ENCODE results near the gene OSBPL2. TPM values are rescaled to one million over a fixed set of nuclear protein-coding genes. Genes with fewer than 3 reads are reported as not detected.

OSBPL2 gene
- total RNA-seq, 1 experiment from 2014 or later = 24.0 TPM

DNA sequence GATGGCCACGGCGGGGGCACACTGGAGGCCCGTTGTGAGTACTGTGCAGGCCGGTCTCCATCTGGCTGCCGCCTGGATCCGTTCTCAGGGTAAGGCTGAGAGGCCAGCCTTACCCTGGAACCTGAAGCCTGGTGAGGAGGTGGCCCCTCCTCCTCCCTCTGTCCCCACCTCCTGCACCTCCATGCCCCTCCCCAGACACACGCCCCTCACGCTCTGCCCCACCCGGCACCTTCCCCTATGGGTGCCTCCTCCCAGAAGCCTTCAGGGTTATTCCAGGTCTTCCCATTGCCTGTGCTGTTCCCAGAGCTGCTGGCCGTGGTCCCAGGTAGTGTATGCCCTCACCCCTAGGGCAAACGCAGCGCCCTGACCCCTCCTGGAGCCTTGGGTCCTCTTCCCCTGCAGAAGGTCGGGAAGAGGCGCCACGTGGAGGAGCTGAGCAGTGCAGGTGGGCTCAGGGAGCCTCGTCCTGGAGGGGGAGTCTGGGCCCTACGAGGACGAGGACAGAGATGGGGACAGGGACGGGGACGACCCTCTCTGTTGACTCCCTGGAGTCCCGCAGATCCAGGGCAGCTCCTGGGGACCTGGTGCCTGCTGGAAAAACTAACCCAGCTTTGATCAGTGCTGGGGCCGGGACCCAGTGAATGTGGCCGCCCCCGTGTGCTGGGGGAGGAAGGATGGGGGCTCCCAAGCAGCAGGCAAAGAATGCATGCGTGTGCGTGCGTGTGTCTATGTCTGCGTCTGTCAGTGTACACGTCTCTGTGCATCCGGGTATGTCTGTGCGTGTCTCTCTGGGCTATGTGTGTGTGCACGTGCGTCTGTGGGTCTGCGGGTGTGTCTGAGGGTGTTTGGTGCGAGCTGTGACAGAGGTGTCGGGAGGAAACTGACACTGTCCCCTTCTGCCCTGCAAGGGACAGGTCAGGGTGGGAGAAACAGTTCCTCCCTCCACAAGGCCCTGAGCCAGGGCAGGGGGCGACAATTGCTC is 10.1 kb upstream of the OSBPL2 start:
- in situ Hi-C loops (cut with HindIII; ENCODE audit: low pct_unique_long_range_greater_than_20kb, low sequenced_read_pairs) = no loop called here
- peak; percentile 23 for DNase-seq (ENCODE audit: low read depth, low spot score)

DNA sequence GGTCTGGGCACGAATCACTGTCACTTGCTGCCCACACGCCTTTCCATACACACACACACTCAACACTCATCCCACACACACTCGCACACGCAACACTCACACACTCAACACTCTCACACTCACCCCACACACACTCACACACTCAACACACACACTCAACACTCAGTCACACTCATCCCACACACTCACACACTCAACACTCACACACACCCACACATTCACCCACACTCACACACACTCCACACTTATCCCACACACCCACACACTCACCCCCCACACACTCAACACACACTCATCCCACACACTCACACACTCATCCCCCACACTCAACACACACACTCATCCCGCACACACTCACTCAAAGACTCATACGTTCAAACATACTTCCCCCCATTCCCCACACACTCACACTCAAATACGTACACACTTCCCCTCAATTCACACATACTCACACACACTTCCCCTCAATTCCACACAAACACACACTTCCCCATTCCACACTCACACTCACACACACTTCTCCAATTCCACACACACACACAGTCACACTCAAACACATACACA is 9.3 kb upstream of the OSBPL2 start:
- in situ Hi-C loops (cut with HindIII; ENCODE audit: low pct_unique_long_range_greater_than_20kb, low sequenced_read_pairs) = no loop called here
- DNase-seq (ENCODE audit: low read depth, low spot score) = no peak

DNA sequence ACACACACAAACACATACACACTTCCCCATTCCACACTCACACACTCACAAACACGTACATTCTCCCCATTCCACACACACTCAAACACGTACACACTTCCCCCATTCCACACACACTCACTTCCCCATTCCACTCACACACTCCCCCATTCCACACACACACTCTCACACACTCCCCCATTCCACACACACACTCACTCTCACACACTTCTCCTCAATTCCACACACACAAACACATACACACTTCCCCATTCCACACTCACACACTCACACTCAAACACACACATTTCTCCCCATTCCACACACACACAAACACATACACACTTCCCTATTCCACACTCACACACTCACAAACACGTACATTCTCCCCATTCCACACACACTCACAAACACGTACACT is 8.7 kb upstream of the OSBPL2 start:
- DNase-seq (ENCODE audit: low read depth, low spot score) = no peak
- in situ Hi-C loops (cut with HindIII; ENCODE audit: low pct_unique_long_range_greater_than_20kb, low sequenced_read_pairs) = no loop called here

DNA sequence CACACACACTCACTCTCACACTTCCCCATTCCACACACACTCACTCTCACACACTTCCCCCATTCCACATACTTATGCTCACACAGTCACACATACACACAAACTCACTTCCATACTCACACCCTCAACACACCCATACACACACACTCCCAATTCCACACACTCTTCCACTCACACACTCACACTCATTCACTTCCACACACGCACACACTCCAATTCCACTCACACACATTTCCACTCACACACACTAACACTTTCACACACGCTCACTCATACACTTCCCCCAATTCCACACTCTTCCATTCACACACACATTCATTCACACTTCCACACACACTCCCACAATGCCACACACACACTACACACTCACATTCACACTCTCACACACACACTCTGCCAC is 8.0 kb upstream of the OSBPL2 start:
- no peak for DNase-seq (ENCODE audit: low read depth, low spot score)
- in situ Hi-C loops (cut with HindIII; ENCODE audit: low pct_unique_long_range_greater_than_20kb, low sequenced_read_pairs) = no loop called here

DNA sequence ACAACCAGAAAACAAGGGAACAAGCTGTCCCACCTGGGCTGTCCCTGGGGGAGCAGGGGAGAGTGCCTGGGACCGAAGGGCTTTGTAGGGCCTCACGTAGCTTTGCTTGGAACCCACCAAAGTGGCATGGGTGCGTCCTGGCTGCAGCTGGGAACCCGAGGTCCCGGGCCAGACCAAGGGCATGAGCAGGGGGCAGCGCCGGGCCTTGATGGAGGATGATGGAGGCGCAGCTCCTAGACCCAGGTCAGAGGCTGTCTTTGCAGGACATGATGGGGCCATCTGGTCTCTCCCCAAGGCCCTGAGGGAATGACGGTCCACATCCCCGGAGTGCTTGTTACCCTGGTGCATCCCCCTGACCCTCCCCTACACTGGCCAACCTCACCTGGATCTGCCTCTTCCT is 7.6 kb upstream of the OSBPL2 start:
- in situ Hi-C loops (cut with HindIII; ENCODE audit: low pct_unique_long_range_greater_than_20kb, low sequenced_read_pairs) = no loop called here

DNA sequence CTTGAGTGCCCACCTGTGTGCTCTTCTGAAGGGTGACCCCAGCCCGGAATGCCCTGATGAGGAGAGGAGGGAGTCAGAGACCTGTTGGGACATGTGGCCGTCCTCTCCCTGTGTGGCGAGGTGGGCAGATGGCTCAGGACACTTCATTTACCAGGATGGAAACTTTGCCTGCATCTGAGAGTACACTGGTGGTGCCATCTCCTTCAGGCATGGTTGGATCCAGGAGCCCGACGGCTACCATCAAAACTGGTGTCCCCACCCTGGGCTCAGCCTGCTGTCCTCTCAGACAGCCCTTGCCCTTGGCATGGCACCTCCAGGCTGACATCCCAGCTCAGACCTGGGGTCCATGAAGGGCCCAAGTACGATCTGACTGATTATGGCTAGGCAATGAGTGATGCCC is 7.0 kb upstream of the OSBPL2 start:
- no peak for DNase-seq (ENCODE audit: low read depth, low spot score)
- in situ Hi-C loops (cut with HindIII; ENCODE audit: low pct_unique_long_range_greater_than_20kb, low sequenced_read_pairs) = no loop called here

More for the DNA sequence above, 7.6 kb upstream of the OSBPL2 start:
- DNase-seq (ENCODE audit: low read depth, low spot score) = no peak

DNA sequence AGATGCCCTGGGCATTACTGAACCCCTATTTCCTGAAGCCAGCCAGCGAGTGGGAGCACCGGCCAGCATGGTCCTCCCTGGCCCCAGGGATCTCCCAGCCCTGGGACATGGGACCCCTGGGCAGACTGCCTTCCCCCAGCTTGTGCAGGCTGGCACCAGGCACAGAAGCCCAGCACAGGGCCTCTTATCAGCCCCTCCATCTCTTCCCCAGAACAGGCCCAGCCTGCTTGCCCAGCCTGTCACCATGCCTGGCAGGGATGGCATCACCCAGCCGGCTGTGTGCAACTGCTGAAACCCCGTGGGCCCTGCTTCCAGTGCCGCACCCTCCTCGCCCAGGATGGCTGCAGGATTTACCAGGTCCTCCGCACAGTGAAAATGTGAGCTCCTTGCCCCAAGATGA is 6.1 kb upstream of the OSBPL2 start:
- no peak for DNase-seq (ENCODE audit: low read depth, low spot score)
- in situ Hi-C loops (cut with HindIII; ENCODE audit: low pct_unique_long_range_greater_than_20kb, low sequenced_read_pairs) = no loop called here

DNA sequence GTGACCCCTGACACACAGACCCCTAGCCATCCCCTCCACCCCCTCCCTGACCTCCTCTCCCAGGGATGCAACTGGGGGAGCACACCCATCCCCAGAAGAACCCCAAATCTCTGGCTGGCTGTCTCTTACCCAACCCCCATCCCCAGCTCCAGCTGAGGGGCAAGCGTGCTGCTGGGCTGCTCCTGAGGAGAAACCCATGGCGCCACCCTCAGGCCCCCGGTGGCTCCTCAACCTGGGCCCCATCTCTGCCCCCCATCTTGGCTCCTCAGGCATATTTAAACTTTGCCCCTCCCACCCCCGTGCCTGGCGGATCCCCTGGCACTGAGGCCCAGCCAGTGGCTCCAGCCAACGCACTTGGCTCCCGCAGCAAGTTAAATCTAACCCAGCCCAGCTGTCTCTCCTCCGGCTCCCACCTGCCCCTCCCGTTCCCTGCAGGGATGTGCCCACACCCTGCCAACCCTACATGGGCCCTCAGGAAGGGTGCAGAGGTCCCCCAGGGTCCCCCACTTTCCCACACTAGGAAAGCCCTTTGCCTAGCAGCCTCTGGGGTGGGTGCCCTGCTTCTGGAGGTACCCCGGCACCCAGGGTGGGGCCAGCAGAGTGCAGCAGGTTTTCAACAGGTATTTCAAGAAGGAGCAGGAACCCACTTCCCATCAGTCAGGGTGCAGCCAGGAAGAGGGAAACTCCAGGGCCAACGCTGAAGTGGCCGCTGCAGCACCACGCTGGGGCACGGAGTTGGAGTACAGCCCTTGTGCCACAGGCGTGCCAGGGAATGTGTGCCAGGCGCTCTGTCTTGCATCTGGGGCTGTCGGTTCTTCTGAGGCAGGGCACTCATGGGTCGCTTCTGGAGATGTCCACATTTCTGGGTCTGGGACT is 5.3 kb upstream of the OSBPL2 start:
- no peak for DNase-seq (ENCODE audit: low read depth, low spot score)
- in situ Hi-C loops (cut with HindIII; ENCODE audit: low pct_unique_long_range_greater_than_20kb, low sequenced_read_pairs) = no loop called here

DNA sequence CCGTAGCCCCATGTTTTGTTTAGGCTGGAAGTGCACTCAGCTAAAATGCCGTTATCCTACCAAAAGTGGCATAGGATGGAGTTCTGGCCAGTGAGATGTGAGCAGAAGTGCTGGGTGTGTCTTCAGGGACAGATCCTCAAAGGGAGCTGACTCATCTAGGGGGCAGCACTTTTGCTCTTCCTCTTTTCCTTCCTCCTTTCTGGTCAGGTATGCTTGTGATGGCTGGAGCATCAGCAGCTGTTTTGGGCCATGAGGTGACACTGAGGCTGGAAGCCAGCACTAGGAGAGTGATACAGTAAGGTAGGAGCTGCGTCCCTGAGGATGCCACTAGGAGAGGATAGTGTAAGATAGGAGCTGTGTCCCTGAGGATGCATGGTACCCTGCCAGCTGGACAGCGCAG is 4.6 kb upstream of the OSBPL2 start:
- in situ Hi-C loops (cut with HindIII; ENCODE audit: low pct_unique_long_range_greater_than_20kb, low sequenced_read_pairs) = no loop called here
- DNase-seq (ENCODE audit: low read depth, low spot score) = no peak

DNA sequence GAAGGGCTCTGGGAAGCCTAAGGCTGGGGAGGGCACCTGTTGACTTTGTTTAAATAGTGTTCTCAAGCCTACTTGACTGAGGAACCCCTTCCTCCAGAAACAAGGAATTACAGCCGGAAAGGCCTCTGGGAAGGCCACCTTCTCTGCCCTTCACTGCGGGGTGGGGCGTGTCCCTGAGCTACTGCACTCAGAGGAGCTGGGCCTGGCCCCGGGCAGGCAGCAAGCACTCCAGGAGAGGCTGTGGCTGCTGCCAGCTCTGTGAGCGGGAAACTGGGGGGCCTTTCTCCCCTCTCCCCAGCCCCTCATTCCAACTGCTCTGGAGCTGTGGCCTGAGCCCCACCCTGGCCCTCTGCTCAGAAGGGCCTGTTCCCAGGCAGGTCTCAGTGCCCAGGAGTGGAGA is 4.0 kb upstream of the OSBPL2 start:
- in situ Hi-C loops (cut with HindIII; ENCODE audit: low pct_unique_long_range_greater_than_20kb, low sequenced_read_pairs) = no loop called here
- DNase-seq (ENCODE audit: low read depth, low spot score) = no peak

DNA sequence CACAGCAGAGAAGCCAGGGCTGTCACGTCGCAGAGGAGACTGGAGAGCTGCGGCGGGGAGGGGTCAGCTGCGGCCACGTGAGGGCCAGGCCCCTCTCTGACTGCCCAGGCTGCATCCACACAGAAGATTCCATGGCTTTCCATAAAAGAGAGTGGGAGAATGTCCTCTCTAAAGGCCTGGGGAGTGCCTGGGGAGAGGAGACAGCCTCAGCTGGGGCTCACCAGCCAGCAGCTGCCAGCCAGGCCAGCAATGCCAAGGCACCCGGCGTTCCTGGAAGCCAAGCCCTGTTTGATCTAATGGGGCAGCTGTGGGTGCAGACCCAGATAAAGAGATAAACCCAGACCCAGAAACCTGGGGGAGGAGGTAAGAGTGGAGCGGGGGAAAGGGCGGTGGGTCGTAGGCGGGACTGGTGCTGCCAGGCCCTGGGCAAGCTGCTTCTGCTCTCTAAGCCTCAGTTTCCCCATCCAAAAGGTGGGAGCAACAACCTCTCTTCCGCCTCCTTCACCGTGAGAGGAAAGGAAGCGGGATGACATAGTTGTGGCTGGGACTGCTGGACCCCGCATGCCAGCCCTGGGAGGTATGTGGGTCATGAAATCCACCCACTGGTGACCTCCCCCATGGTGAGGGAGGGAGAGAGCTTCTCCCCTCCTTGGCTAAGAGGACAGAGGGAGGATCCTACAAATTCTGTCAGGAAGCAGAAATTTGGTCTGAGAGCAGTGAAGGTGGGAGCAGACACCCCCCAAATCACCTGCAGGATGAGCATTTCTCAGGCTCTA is 3.1 kb upstream of the OSBPL2 start:
- in situ Hi-C loops (cut with HindIII; ENCODE audit: low pct_unique_long_range_greater_than_20kb, low sequenced_read_pairs) = no loop called here
- DNase-seq (ENCODE audit: low read depth, low spot score) = no peak

DNA sequence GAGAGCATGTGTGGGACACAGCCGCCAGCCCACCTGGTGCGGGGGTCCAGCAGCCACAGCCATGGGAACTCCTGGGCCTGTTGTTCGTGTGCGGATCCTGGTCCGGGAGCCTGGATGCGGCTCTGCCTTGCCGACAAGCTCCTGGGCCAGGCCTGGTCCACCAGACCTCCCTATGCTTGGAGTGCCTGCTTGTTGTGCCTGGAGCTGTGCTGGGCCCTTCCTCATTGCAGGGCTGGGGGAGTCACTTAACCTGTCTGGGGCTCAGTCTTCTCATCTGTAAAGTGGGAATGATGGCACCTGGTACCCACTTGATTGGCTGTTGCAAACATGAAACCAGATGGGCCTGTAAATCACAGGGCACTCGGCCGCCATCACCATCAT is 2.6 kb upstream of the OSBPL2 start:
- no peak for DNase-seq (ENCODE audit: low read depth, low spot score)
- in situ Hi-C loops (cut with HindIII; ENCODE audit: low pct_unique_long_range_greater_than_20kb, low sequenced_read_pairs) = no loop called here

DNA sequence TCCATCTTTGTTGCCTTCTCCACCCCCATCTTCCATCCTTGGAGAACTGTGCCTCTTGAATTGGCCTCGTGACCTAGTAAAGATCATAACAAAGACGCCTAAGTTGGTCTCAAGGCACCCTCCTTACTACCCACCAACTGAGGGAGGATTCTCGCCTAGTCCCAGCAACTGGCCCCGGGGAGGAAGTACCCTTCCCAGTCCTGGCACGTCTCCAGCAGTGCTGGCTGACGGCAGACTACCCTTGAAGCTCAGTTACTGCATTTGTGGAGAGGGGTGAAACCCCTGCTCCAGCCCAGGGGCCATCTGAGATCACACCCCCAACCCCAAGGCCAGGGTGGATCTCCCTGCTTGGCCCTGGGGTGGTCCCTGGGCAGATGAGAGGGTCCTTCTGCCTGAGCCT is 2.1 kb upstream of the OSBPL2 start:
- in situ Hi-C loops (cut with HindIII; ENCODE audit: low pct_unique_long_range_greater_than_20kb, low sequenced_read_pairs) = no loop called here
- peak; percentile 24 for DNase-seq (ENCODE audit: low read depth, low spot score)

DNA sequence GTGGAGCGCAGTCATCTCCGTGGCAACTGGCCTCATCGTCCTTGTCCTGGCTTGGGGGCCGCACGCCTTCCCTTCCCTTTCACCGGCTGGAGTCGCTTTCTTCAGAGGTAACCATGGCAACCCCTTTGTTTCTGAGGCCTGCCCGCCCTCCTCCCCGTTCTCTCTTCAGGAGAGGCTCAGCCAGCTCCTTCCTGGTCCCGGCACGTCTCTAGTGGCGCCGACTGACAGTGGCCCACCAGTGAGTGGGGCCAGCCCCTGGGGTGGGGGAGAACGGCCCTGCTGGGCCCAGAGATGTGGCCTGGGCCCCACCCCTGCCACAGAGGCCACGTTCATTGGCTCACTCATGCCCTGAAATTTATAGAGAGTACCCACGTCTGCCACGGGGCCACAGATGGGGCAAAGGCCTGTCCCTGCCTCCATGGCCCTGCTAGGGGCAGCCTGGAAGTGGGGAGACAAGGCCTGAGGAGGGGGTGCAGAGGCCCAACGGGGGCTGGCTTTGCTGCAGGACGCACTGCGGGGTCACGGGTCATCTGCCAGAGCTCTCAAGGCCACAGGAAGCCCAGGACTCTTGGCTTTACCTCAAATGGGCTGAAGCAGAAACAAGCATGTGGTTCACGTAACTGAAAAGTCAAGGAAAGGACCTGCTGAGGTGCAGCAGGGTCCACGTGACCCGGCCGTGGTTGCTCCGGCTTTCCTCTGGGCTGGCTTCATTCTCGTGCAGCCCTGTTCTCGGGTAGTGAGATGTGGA is 1.4 kb upstream of the OSBPL2 start:
- no peak for DNase-seq (ENCODE audit: low read depth, low spot score)

DNA sequence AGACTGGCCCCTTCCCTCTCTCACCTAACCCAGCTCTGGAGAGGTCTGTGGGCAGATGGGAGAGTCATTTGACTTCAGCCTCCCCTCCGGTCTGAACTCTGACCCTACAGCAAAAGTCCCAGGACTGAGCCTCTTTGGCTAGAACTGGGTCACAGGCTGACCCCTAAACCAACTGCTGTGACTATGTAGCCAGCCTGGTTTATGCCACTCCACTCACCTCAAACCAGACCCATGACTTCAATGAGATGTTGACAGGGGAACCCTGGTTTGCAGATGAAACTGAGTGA is 864 bp upstream of the OSBPL2 start:
- in situ Hi-C loops (cut with HindIII; ENCODE audit: low pct_unique_long_range_greater_than_20kb, low sequenced_read_pairs) = no loop called here

More for the DNA sequence above, 1.4 kb upstream of the OSBPL2 start:
- in situ Hi-C loops (cut with HindIII; ENCODE audit: low pct_unique_long_range_greater_than_20kb, low sequenced_read_pairs) = no loop called here

DNA sequence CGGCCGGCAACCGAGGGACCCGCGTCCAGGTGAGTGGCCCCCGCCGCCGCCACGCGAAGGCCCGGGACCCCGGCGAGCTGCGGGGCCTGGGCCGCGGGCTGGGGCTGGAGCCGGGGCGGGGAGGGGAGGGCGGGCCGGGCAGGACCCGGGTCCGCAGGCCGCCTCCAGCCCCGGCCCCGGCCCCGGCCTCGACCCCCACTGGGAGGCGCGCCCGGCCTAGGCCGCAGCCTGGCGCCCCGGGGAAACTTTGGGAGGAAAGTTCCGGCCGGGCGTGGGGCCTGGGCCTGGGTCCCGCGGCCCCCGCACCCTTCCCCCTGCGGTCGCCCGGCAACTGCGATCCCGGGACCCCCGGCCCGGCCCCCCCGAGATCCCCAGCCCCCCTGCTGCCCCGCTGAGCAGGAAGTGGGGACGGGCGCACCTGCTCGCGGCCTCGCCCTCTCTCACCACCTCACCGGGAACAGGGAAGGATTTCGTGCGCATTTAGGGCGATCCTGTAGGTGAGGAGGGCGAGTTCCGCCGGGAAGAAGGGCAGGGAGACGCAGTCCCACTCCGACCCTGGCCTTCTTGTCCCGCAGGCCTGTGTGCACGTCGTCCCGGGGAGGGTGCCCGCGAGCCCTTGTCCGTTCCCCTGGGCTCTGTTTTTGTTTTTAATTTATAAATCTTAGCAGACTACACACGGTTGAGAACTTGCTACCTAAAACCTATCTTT is 402 bp downstream of the OSBPL2 start:
- in situ Hi-C loops (cut with HindIII; ENCODE audit: low pct_unique_long_range_greater_than_20kb, low sequenced_read_pairs) = no loop called here
- no peak for DNase-seq (ENCODE audit: low read depth, low spot score)

More for the DNA sequence above, 864 bp upstream of the OSBPL2 start:
- no peak for DNase-seq (ENCODE audit: low read depth, low spot score)
